Erythroblast (primary cell): ENCODE measurements around the gene CYFIP1.

Source experiments
- GATA1 ChIP-seq: IDR thresholded peaks from 2 replicates; pipeline ENCODE4 v1.6.1; 2011; ENCODE audit warnings: low read depth, mild to moderate bottlenecking, control low read depth, low read length, moderate library complexity
- POLR2A ChIP-seq: IDR thresholded peaks from 2 replicates; pipeline ENCODE4 v1.6.1; 2011; ENCODE audit warnings: mild to moderate bottlenecking, low read length

GRCh38 chr15:22838292-22839042, 141.7 kb downstream of the CYFIP1 start, which contains the start of gene NIPA2:
- TF ChIP-seq POLR2A (peak; percentile 90), GATA1 (no peak)
